ENCODE data around the gene NKRF. TPM values are rescaled to one million over a fixed set of nuclear protein-coding genes. Genes with fewer than 3 reads are reported as not detected.

The NKRF gene
- total RNA-seq, 2 donors from 2014 or later, result 3.3 to 4.7 TPM

DNA sequence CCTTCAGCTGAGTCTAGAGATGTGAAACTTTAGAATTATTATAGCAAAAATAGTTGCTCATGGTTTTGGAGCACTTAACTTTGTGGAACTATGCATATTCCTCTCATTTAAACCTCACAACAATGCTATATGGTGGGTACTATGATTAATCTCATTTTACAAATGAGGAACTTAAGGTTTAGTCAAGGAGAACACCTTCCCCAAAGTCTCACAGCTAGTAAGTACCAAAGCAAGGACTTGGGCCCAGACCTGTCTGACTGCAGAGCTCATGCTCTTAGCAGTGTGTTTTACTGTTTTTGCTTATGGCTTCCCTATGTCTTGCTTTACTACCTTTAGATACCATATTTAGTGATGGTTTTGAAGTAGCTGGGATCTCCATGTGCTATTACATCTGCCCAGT lies 26.8 kb downstream of the NKRF start:
- TF ChIP-seq, protein P1, sequence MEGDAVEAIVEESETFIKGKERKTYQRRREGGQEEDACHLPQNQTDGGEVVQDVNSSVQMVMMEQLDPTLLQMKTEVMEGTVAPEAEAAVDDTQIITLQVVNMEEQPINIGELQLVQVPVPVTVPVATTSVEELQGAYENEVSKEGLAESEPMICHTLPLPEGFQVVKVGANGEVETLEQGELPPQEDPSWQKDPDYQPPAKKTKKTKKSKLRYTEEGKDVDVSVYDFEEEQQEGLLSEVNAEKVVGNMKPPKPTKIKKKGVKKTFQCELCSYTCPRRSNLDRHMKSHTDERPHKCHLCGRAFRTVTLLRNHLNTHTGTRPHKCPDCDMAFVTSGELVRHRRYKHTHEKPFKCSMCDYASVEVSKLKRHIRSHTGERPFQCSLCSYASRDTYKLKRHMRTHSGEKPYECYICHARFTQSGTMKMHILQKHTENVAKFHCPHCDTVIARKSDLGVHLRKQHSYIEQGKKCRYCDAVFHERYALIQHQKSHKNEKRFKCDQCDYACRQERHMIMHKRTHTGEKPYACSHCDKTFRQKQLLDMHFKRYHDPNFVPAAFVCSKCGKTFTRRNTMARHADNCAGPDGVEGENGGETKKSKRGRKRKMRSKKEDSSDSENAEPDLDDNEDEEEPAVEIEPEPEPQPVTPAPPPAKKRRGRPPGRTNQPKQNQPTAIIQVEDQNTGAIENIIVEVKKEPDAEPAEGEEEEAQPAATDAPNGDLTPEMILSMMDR (IDR thresholded peaks at IDR 0.05), result no peak
- no peaks in the 10 kb centered on the region for H3K4me1 ChIP-seq

DNA sequence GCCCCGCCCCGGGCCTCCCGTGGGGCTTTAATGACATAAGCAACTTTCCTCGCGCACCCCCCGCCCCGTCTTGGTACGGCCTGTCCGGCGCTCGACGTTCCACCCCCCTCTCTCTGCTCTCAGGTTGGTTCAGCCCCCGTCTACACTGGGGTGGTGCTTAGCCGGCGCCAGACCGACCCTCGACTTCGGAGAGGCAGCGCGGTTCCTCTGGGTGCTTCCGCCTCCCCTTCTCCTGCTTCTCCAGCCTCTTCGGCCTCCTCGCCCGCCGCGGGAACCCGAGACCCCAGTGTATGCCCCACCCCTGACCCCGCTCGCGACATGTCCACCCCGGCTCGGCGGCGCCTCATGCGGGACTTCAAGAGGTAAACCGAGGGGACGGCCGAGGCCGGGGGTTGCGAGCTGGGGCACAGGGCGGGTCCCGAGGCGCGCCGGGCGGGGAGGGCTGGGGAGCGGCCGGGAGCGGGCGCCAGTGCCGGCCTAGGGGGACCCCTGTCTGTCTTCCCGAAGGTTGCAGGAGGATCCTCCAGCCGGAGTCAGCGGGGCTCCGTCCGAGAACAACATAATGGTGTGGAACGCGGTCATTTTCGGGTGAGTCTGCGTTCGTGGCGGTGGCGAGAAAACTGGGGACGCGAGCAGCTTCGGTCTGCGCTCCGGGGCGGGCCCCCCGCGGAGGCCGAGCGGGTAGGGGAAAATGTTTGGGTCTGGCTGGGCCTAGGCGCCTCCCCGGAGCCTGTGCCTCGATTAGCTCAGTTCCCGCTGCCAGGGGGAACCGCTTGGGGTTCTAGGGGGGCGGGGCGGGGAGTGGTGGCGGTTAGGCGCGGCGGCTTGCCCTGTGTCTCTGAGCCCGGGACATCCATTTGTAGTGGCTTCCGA lies 31.6 kb downstream of the NKRF start, which contains the start of gene UBE2A:
Gene UBE2A (plus strand): TSS at position 170 of the 873 bp plus-strand sequence. CDS start 149 bp downstream, at position 319.
- no peaks in the 10 kb centered on the region for H3K36me3 ChIP-seq
- H3K27me3 ChIP-seq, result no peaks in the 10 kb centered on the region
- H3K4me3 ChIP-seq, result peak within 1 kb of the TSS; percentile 59 to 70
- H3K4me1 ChIP-seq, result peaks cover 0 to 5% of the 10 kb centered on the region in 2 donors
- DNase-seq (ENCODE audit: low spot score), result peak; percentile 92
- H3K9me3 ChIP-seq, result no peaks in the 10 kb centered on the region
- H3K27ac ChIP-seq, result peak within 1 kb of the TSS; percentile 90 to 95
- TF ChIP-seq, protein P1 (IDR thresholded peaks at IDR 0.05), result peak in 1 of 2 donors; percentile 62

More for the DNA sequence above, 26.8 kb downstream of the NKRF start:
- Histone ChIP-seq H3K36me3 (no peaks in the 10 kb centered on the region), H3K9me3 (no peaks in the 10 kb centered on the region), H3K27me3 (no peaks in the 10 kb centered on the region), H3K27ac (no peak overlapping the region), H3K4me3 (no peak overlapping the region)
- DNase-seq (ENCODE audit: low spot score), result no peak

DNA sequence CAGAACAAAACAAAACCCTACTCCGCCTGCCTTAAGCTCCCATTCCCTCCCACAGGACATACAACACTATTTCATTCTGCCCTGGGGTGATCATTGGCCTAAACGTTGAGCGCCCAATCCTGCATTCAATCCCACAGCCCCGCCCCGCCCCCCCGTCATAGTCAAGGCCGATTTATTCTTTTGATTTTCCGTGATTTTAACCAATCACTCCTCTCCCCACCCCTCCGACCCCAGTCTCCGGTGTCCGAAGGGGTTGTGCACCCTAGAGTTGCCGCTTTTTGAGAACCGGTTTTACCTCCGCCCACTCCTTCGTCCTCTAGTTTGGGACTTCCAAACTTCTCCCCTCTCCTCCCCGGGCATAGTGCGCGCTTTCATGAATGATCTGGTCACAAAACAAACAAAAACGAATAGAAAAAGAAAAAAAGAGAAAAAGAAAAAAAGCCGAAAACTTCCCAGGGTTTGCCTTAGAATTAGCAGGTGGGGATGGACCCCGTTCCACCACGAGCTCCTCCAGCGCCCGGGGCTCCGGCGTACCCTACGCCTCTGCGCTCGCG lies 32.3 kb downstream of the NKRF start:
- no peak for DNase-seq (ENCODE audit: low spot score)

GRCh38 chrX:119573222-119573621 lies 33.0 kb downstream of the NKRF start:
- TF ChIP-seq, protein P1 (IDR thresholded peaks at IDR 0.05), result no peak
- Histone ChIP-seq H3K4me1 (peaks cover 0 to 5% of the 10 kb centered on the region in 2 donors), H3K27me3 (no peaks in the 10 kb centered on the region), H3K4me3 (peak overlapping the region in 1 of 2 donors; percentile 59), H3K9me3 (no peaks in the 10 kb centered on the region), H3K36me3 (no peaks in the 10 kb centered on the region), H3K27ac (peak overlapping the region; percentile 90 to 95)
- no peak for DNase-seq (ENCODE audit: low spot score)

More for the DNA sequence above, 32.3 kb downstream of the NKRF start:
- H3K27ac ChIP-seq, result peak overlapping the region; percentile 90 to 95
- H3K9me3 ChIP-seq, result no peaks in the 10 kb centered on the region
- TF ChIP-seq, protein P1 (IDR thresholded peaks at IDR 0.05), result no peak
- peaks cover 0 to 5% of the 10 kb centered on the region in 2 donors for H3K4me1 ChIP-seq
- no peaks in the 10 kb centered on the region for H3K36me3 ChIP-seq
- no peaks in the 10 kb centered on the region for H3K27me3 ChIP-seq
- H3K4me3 ChIP-seq, result peak overlapping the region; percentile 59 to 70

DNA sequence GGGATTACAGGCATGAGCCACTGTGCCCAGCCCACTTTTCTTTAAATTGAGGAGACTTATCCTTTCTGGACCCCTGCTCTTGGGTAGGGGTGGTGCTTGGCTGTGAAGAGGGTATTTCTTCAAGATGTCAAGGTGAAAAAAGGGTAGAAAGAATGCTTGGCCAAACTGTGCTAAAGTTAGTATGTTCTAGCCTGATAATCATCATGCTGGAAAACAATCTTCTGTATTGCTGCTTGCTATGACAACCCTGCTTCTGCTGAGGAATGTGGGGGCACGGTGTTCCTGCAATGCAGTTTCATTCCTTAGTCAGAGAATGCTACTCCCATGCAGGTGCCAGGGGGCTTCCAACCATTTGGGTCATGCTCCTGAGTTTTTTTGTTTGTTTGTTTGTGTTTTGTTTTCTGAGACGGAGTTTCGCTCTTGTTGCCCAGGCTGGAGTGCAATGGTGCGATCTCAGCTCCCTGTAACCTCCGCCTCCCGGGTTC lies 35.8 kb downstream of the NKRF start:
- H3K9me3 ChIP-seq, result no peaks in the 10 kb centered on the region
- DNase-seq (ENCODE audit: low spot score), result no peak
- no peak overlapping the region for H3K27ac ChIP-seq
- no peaks in the 10 kb centered on the region for H3K36me3 ChIP-seq
- TF ChIP-seq, protein P1 (IDR thresholded peaks at IDR 0.05), result no peak
- H3K27me3 ChIP-seq, result no peaks in the 10 kb centered on the region
- H3K4me3 ChIP-seq, result no peak overlapping the region
- H3K4me1 ChIP-seq, result peaks cover 0 to 5% of the 10 kb centered on the region in 2 donors

Data from right atrium auricular region (tissue), 2 donors.